Anterior cingulate cortex (tissue), 58 donors: Measurements from ENCODE around the gene DDI2.

Experiments used
- DNase-seq, 58 donors: peaks; one replicate each; lab custom pipeline; 2025; lab: John Stamatoyannopoulos, UW

The DDI2 gene

GRCh38 chr1:15674386-15675159 lies 57.3 kb downstream of the DDI2 start:
- no peak for DNase-seq

DNA sequence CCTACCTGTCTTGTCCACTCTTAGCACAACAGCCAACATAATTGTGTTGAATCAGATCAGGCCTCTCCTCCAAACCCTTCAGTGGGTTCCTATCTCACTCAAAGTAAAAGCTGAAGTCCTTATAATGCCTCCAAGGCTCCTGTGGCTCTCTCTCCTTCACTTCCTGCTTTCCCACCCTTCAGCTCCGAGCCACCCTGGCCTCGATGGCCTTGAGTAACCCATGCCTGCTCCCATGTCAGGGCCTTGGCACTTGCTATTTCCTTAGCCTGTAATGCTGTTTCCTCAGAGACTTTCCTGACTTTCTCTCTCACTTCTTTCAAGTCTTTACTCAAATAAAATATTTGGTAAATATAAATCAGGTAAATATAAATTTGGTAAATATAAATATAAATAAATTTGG lies 58.8 kb downstream of the DDI2 start:
- DNase-seq, result no peak

DNA sequence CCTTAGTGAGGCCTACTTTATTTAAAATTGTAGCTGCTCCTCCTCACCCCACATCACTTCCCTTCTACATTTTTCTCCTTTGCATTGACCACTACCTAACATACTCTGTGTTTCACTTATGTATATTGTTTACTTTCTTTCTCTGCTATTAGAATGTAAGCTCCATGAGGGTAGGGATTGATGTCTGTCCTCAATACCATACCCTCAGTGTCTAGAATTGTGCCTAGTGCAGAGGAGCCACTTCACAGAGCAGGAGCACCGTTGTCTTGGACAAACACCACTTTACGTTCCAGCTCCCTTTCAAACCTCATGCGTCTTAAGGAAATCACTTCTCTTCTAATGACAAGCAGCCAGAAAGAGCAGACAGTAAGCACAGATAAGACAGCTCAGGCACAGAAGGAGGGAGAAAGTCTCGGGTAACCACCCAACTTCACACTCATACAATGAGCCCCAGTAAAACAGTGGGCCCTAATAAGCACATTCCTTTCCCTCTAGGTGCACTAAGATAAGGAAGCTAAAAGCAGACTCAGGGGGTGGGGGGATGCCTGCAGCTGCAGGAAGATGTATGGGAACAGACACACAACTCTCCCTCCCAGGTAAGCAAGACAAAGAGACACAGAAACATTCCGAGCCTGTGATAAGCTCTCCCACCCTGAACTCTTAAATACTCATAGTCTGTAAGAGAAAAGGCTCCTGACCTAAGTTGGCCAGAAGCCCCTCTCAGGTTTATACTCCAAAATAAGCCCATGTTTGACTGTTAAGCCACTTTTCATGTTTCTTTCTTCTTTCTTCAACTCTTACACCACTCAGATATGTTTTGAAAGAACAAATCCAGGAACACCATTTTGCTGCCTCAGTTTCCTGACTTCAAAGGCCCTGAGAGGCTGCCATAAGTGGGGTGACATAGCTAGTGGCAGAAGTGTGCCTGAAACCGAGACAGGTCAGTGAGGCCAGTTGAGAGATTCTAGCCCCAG lies 59.7 kb downstream of the DDI2 start:
- no peak for DNase-seq

DNA sequence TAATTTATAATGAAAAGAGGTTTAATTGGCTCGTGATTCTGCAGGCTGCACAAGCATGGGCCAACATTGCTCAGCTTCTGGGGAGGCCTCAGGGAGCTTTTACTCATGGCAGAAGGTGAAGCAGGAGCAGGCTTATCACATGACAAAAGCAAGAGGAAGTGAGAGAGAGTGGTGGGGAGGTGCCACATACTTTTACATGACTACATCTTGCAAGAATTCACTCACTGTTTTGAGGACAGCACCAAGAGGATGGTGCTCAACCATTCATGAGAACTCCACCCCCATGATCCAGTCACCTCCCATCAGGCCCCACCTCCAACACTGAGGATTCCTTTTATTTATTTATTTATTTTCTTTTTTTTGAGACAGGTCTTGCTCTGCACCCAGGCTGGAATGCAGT lies 61.3 kb downstream of the DDI2 start:
- DNase-seq, result no peak

DNA sequence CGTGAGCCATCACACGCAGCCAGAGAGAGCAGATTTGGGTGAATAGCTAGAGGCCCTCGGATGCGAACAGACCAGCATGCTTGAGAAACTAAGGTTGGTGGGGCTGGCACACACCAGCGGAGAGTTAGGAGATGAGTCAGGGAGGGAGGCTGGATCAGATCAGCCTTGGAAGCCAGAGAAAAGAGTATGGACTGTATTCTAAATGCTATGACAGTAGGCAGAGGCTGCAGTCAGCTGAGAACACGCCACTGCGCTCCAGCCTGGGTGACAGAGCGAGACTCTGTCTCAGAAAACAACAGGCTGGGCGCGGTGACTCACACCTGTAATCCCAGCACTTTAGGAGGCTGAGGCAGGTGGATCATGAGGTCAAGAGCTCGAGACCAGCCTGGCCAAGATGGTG lies 62.9 kb downstream of the DDI2 start:
- no peak for DNase-seq

GRCh38 chr1:15680561-15681348 lies 63.5 kb downstream of the DDI2 start:
- DNase-seq, result no peak

DNA sequence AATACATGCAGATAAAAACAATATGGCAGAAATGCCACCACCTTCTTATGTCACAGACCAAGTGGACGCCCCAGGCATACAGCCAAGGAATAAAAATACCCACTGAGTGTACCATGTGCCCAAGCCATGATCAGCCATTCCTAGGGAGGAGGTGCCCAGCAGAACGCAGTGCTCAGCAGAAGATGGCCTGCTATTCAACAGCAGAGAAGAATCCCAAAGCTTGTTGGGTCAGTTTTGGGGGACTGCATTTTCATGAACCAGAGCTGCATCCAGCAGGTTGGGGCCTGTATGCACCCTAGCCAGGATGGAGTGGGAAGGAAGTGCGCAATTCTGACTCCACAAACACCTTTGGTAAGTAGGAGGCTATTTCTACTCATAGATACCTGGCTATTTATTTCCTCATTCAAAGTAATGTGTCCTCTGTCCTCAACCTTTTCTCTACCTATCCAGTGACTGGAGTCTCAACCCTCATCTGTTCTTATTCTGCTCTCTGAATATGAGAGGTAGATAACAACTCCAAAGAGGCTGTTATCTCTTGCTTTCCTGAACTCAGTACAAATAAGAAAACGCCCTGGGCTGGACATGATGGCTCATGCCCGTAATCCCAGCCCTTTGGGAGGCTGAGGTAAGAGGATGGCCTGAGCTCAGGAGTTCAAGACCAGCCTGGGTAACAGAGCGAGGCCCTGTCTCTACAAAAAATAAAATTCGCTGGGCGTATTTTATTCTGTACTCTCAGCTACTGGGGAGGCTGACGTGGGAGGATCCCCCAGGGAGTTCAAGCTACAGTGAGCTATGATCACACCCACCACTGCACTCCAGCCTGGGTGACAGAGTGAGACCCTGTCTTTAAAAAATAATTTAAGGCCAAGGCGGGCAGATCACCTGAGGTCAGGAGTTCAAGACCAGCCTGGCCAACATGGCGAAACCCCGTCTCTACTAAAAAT lies 64.4 kb downstream of the DDI2 start:
- DNase-seq, result no peak

- no peak for DNase-seq
These were observed 65.7 kb downstream of the DDI2 start for GRCh38 chr1:15682936-15683341.

DNA sequence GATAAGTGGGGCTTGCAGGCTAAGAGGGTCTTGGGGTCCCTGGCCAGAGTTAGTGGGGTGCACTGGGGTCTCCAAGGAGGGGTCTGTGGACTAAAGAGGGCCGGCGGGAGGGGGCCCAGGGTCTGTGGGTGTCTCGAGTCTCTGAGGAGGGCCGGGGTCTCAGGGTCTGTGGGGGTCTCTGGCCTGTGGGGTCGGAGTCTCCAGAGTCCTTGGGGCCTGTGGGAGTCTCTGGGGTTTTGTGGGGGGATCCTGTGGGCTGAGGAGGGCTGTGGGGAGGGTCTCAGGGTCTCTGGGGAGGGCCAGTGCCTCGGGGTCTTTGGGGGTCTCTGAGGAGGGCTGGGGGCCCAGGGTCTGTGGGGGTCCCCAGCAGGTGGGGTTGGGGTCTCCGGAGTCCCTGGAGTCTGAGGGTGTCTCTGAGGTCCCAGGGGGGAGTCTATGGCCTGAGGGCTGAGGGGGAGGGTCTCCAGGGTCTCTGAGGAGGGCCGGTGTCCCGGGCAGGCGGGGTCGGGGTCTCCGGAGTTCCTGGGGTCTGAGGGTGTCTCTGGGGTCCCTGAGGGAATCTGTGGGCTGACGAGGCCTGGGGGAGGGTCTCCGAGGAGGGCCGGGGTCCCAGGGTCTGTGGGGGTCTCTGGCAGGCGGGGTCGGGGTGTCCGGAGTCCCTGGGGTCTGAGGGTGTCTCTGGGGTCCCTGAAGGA lies 66.2 kb downstream of the DDI2 start:
- DNase-seq, result peak in 1 of 58 donors; percentile 31

- DNase-seq, result peak in 15 of 58 donors; percentile 7 to 34 (median 23)
These were observed 66.8 kb downstream of the DDI2 start, which contains the start of gene PLEKHM2 for GRCh38 chr1:15684042-15684461. TSS of gene PLEKHM2 (plus strand) at chr1:15684320. CDS start at chr1:15684559, 239 bp downstream.

- DNase-seq, result peak in 17 of 58 donors; percentile 6 to 45 (median 19)
These were observed 67.4 kb downstream of the DDI2 start for GRCh38 chr1:15684468-15685291.

- peak in 1 of 58 donors; percentile 4 for DNase-seq
These were observed 68.6 kb downstream of the DDI2 start for GRCh38 chr1:15685820-15686219.

DNA sequence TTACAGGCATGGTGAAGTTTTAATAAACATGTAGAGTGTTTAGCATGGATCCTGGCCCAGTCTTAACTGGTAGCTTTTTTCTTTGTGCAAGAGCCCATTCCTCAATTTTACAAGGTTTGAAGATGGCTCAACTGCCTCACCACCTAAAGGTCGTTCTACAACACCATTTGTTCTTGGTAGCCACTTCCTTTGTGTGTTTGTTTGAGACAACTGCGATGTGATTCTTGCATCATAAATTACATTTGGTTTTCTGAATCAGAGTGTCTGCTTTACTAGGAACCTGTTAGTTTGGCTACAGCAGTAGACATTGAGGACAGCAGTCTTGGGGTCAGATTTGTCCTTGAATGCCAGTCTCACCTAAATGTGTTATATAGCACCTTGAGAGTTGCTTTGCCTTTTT lies 70.2 kb downstream of the DDI2 start:
- no peak for DNase-seq

- no peak for DNase-seq
These were observed 73.1 kb downstream of the DDI2 start for GRCh38 chr1:15690317-15690716.

- DNase-seq, result peak in 26 of 58 donors; percentile 11 to 73 (median 30)
These were observed 74.3 kb downstream of the DDI2 start for GRCh38 chr1:15691434-15692032.

- no peak for DNase-seq
These were observed 74.9 kb downstream of the DDI2 start for GRCh38 chr1:15692121-15692682.

DNA sequence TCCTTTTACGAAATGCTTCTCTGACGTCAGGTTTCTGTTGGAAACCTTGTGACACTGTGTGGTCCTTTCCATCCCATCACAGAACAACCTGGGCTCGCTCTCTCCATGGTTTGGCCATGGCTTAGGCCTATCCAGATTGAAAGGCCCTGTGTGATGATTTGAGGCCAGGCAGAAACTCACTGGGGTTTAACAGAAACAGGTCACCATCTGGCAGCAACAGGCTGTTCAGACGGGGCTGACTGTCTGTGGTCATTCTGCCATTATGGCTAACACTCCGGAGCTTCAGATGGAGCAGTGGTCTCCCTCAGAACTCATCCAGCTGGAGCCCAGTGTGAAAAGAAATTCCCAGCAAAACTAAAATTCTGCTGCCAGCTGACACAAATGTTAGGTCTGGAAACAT lies 76.1 kb downstream of the DDI2 start:
- DNase-seq, result no peak
